ENCODE results near the gene MFGE8. TPM values are rescaled to one million over a fixed set of nuclear protein-coding genes. Genes with fewer than 3 reads are reported as not detected.

Gene MFGE8
- total RNA-seq, 1 experiment from 2014 or later: 54.5 TPM

DNA sequence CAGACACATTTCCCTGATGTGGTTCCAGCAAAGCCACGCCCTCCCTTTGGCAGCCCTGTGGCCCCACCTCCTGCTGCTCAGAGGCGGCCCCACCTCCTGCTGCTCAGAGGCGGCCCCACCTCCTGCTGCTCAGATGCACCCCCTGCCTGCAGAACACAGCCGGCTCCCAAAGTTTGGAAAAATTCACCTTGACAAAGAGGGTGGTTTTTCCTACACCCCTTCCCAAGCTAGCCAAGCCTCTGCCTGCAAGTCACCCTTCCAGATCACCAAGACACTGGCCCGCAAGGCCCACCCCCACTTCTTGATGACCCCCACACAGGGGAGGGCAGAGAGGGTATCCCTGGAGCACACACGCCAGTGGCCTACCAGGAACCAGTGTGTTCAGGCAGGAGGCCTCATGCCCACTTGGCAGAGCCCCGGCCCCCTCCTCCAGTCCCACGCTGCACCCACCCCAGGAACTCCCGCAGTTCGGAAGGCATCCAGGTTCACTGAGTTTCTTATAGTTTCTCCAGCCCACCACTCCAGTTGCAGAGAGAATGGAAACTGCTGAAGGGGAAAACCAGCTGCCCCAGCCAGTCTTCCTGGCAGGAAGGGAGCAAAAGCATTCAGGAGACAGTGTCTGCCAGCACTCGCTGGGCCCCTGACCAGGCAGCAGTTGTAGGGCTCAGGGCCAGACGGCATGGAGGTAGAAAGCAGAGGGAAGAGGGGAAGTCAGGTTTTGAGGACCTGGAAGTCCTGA, 15.6 kb downstream of the MFGE8 start:
- Histone ChIP-seq H3K9me2 (ENCODE audit: insufficient read depth) (no peaks in the 10 kb centered on the region), H3K4me1 (replicated peaks; ENCODE audit: insufficient read depth) (0 out of 2 replicates have a peak, but pooled peaks cover 3% of the 10 kb centered on the region), H3K4me3 (no peak overlapping the region), H4K20me1 (ENCODE audit: insufficient read depth) (no peaks in the 10 kb centered on the region), H3K4me2 (no peak overlapping the region), H3K27me3 (ENCODE audit: insufficient read depth, low read depth) (peaks cover 19% of the 10 kb centered on the region; the same call in 1 of the 2 replicates), H3K27ac (no peak overlapping the region), H3F3A (ENCODE audit: insufficient read depth, low read depth) (no peaks in the 10 kb centered on the region), H3K79me2 (ENCODE audit: low read depth) (no peaks in the 10 kb centered on the region), H3K9me3 (ENCODE audit: insufficient read depth, low read depth) (no peaks in the 10 kb centered on the region), H3K36me3 (ENCODE audit: low read depth) (no peaks in the 10 kb centered on the region), H2AFZ (no peak overlapping the region)
- peak; percentile 62 to 84 for DNase-seq
- intact Hi-C loops (cut with micrococcal nuclease; ENCODE audit: unreplicated experiment): loop anchor here (2.0 to 10.0 kb wide), 2 partner anchors 241 to 437 kb away; partner anchors contain the start of gene POLG
- TF ChIP-seq, protein P1, sequence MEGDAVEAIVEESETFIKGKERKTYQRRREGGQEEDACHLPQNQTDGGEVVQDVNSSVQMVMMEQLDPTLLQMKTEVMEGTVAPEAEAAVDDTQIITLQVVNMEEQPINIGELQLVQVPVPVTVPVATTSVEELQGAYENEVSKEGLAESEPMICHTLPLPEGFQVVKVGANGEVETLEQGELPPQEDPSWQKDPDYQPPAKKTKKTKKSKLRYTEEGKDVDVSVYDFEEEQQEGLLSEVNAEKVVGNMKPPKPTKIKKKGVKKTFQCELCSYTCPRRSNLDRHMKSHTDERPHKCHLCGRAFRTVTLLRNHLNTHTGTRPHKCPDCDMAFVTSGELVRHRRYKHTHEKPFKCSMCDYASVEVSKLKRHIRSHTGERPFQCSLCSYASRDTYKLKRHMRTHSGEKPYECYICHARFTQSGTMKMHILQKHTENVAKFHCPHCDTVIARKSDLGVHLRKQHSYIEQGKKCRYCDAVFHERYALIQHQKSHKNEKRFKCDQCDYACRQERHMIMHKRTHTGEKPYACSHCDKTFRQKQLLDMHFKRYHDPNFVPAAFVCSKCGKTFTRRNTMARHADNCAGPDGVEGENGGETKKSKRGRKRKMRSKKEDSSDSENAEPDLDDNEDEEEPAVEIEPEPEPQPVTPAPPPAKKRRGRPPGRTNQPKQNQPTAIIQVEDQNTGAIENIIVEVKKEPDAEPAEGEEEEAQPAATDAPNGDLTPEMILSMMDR (conservative IDR thresholded peaks at IDR 0.05): peak; percentile 57
- TF ChIP-seq EZH2 (IDR thresholded peaks at IDR 0.05; ENCODE audit: low read depth): no peak
- no TSS peak for BruUV-seq (replicated peaks)
- CTCF ChIA-PET: interaction anchor here (0.6 kb wide), 1 partner anchor 307 kb away, joined by 4 read pairs; no protein-coding TSS in a partner anchor
- POLR2A ChIA-PET (ENCODE audit: unreplicated experiment): no interaction called here

DNA sequence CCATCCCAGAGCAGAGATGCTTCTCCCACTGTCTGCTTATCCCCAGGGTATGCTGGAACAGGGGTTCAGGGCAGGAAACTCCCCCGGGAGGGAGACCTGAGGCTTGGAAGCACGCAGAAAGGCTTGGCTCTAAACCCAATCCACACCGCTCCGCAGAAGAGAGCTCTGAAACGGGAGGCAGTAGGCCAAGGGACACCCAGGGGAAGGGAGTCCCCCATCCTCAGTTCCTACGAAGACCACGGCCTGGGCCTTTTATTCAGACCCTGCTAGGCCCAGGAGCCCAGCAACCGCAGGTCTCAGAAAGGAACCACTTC, 16.1 kb downstream of the MFGE8 start:
- CTCF ChIA-PET: no interaction called here
- no TSS peak for BruUV-seq (replicated peaks)
- H2AFZ ChIP-seq: no peak overlapping the region
- no peak for DNase-seq
- H3K4me3 ChIP-seq: no peak overlapping the region
- no peak for TF ChIP-seq EZH2 (IDR thresholded peaks at IDR 0.05; ENCODE audit: low read depth)
- TF ChIP-seq, protein P1 (conservative IDR thresholded peaks at IDR 0.05): no peak
- 0 out of 2 replicates have a peak, but pooled peaks cover 3% of the 10 kb centered on the region for H3K4me1 ChIP-seq (replicated peaks; ENCODE audit: insufficient read depth)
- H3K36me3 ChIP-seq (ENCODE audit: low read depth): no peaks in the 10 kb centered on the region
- H3K9me2 ChIP-seq (ENCODE audit: insufficient read depth): no peaks in the 10 kb centered on the region
- H3K27ac ChIP-seq: no peak overlapping the region
- intact Hi-C loops (cut with micrococcal nuclease; ENCODE audit: unreplicated experiment): loop anchor here (2.0 to 10.0 kb wide), 2 partner anchors 240 to 438 kb away; partner anchors contain the start of gene POLG
- H3F3A ChIP-seq (ENCODE audit: insufficient read depth, low read depth): no peaks in the 10 kb centered on the region
- no peaks in the 10 kb centered on the region for H3K9me3 ChIP-seq (ENCODE audit: insufficient read depth, low read depth)
- H3K4me2 ChIP-seq: no peak overlapping the region
- H3K27me3 ChIP-seq (ENCODE audit: insufficient read depth, low read depth): peaks cover 19% of the 10 kb centered on the region; the same call in 1 of the 2 replicates
- H3K79me2 ChIP-seq (ENCODE audit: low read depth): no peaks in the 10 kb centered on the region
- no peaks in the 10 kb centered on the region for H4K20me1 ChIP-seq (ENCODE audit: insufficient read depth)
- POLR2A ChIA-PET (ENCODE audit: unreplicated experiment): no interaction called here

DNA sequence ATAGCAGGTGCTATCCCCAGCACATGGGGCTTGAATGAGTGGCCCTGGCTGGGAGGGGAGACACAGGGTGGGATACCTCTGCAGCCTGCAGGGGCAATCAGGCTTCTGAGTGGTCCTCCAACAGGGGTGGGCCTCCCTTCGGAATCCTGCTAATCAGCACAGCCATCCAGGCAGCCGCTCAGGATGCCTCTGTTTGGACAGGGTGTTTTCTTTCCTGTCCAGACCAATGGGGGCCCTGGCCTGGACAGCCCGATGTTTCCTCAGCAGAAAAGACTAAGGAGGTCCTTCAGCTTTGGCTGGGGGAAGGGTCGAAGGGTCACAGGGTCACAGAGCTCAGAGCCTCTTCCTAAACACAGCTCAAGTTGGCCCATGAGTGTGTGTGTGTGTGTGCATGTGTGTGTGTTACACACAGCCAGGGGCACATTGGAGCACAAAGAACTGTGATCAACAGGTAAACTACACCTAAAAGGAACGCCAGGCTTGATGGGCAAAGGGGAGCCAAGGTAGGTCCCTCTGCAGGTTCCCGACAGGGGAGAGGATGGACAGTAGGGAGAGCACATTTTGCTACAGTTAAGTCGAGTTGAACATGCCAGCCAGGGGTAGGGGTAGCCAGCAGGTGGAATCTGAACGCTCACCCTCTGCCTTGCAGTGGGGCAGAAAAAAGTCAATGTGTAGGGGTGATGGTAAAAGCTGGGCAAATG, 16.7 kb downstream of the MFGE8 start:
- BruUV-seq (replicated peaks): no TSS peak
- Histone ChIP-seq H3K4me3 (no peak overlapping the region), H3K79me2 (ENCODE audit: low read depth) (no peaks in the 10 kb centered on the region), H3K27ac (no peak overlapping the region), H4K20me1 (ENCODE audit: insufficient read depth) (no peaks in the 10 kb centered on the region), H3K4me2 (no peak overlapping the region), H3K9me2 (ENCODE audit: insufficient read depth) (no peaks in the 10 kb centered on the region), H3K36me3 (ENCODE audit: low read depth) (no peaks in the 10 kb centered on the region), H2AFZ (no peak overlapping the region), H3K9me3 (ENCODE audit: insufficient read depth, low read depth) (no peaks in the 10 kb centered on the region), H3K27me3 (ENCODE audit: insufficient read depth, low read depth) (peaks cover 19% of the 10 kb centered on the region; the same call in 1 of the 2 replicates), H3F3A (ENCODE audit: insufficient read depth, low read depth) (no peaks in the 10 kb centered on the region), H3K4me1 (replicated peaks; ENCODE audit: insufficient read depth) (0 out of 2 replicates have a peak, but pooled peaks cover 3% of the 10 kb centered on the region)
- TF ChIP-seq, protein P1 (conservative IDR thresholded peaks at IDR 0.05): no peak
- TF ChIP-seq EZH2 (IDR thresholded peaks at IDR 0.05; ENCODE audit: low read depth): no peak
- intact Hi-C loops (cut with micrococcal nuclease; ENCODE audit: unreplicated experiment): loop anchor here (2.0 to 10.0 kb wide), 2 partner anchors 240 to 438 kb away; partner anchors contain the start of gene POLG
- POLR2A ChIA-PET (ENCODE audit: unreplicated experiment): no interaction called here
- CTCF ChIA-PET: interaction anchor here (2.0 kb wide), 1 partner anchor 8 kb away, joined by 7 read pairs; no protein-coding TSS in a partner anchor
- DNase-seq: no peak

Measured in PC-9 (cell line).